Upper lobe of right lung (tissue), 1 donor: ENCODE measurements around the gene APBB2. TPM values are rescaled to one million over a fixed set of nuclear protein-coding genes. Genes with fewer than 3 reads are reported as not detected.
A peak's percentile ranks its signal among the peaks of the same experiment; 100 is the strongest.

Experiments
- ATAC-seq: fragments of 200-7000 bp; cut with Tn5 transposase; one replicate; pipeline ENCODE4 v1.9.1; 2020; ENCODE audit warnings: mild to moderate bottlenecking, moderate library complexity
- DNase-seq: peaks from one replicate; pipeline ENCODE4 v3.0.0-alpha.2; 2020
- H3K27ac ChIP-seq: fragments of 200-600 bp; one replicate; pipeline ENCODE4 v1.8.0; 2022
- H3K27me3 ChIP-seq: fragments of 200-600 bp; one replicate; pipeline ENCODE4 v1.8.0; 2022; ENCODE audit warnings: mild to moderate bottlenecking
- H3K36me3 ChIP-seq: fragments of 200-600 bp; one replicate; pipeline ENCODE4 v1.8.0; 2022
- H3K4me1 ChIP-seq: fragments of 200-600 bp; one replicate; pipeline ENCODE4 v1.8.0; 2022
- H3K4me3 ChIP-seq: fragments of 200-600 bp; one replicate; pipeline ENCODE4 v1.8.0; 2022; ENCODE audit warnings: mild to moderate bottlenecking
- H3K9me3 ChIP-seq: fragments of 200-600 bp; one replicate; pipeline ENCODE4 v1.8.0; 2022
- CTCF ChIP-seq: fragments of 200-600 bp; IDR thresholded peaks from one replicate; pipeline ENCODE4 v1.8.0; 2022; ENCODE audit warnings: antibody characterized with exemption
- intact Hi-C: fragments of 100-400 bp; cut with DNase I; formaldehyde crosslinking; loops from one replicate; pipeline ENCODE4 v1.11.0; 2022
- total RNA-seq: library from RNA; stranded (reverse); fragmentation: NEBNext Ultra II Directional; extraction: Animal tissue kit (Norgen Biotek cat#: 25700); gene quantifications from one replicate; pipeline ENCODE4 v1.2.1, GENCODE V29; 2021
- donor health status: DM: no; HTN: yes; CAD: no; lungs with severe emphysema.

Gene APBB2
- total RNA-seq, 1 donor from 2014 or later, result 88.2 TPM

- Histone ChIP-seq H3K4me3 (no peak overlapping the region), H3K27ac (no peak overlapping the region), H3K9me3 (no peaks in the 10 kb centered on the region), H3K4me1 (peaks cover 11% of the 10 kb centered on the region), H3K27me3 (no peaks in the 10 kb centered on the region), H3K36me3 (peaks cover under 1% of the 10 kb centered on the region)
- no peak for DNase-seq
- ATAC-seq, result peak; percentile 28
- intact Hi-C loops, result no loop called here
- no peak for TF ChIP-seq CTCF
Observed at GRCh38 chr4:40874901-40875300, 339.4 kb downstream of the APBB2 start.

- H3K27ac ChIP-seq, result no peak overlapping the region
- no peak for ATAC-seq
- TF ChIP-seq CTCF, result no peak
- no peaks in the 10 kb centered on the region for H3K27me3 ChIP-seq
- no peaks in the 10 kb centered on the region for H3K36me3 ChIP-seq
- no peaks in the 10 kb centered on the region for H3K9me3 ChIP-seq
- H3K4me1 ChIP-seq, result peaks cover 11% of the 10 kb centered on the region
- intact Hi-C loops, result no loop called here
- no peak overlapping the region for H3K4me3 ChIP-seq
- no peak for DNase-seq
Observed at GRCh38 chr4:40874331-40874730, 340.0 kb downstream of the APBB2 start.

- H3K4me1 ChIP-seq, result peaks cover 11% of the 10 kb centered on the region
- intact Hi-C loops, result no loop called here
- ATAC-seq (no peak), DNase-seq (no peak)
- H3K36me3 ChIP-seq, result no peaks in the 10 kb centered on the region
- no peak overlapping the region for H3K4me3 ChIP-seq
- H3K27me3 ChIP-seq, result no peaks in the 10 kb centered on the region
- no peak for TF ChIP-seq CTCF
- H3K9me3 ChIP-seq, result no peaks in the 10 kb centered on the region
- no peak overlapping the region for H3K27ac ChIP-seq
Observed at GRCh38 chr4:40871695-40872250, 342.6 kb downstream of the APBB2 start.

- Histone ChIP-seq H3K4me3 (no peak overlapping the region), H3K27ac (no peak overlapping the region), H3K9me3 (no peaks in the 10 kb centered on the region), H3K4me1 (peaks cover 6% of the 10 kb centered on the region), H3K36me3 (no peaks in the 10 kb centered on the region), H3K27me3 (no peaks in the 10 kb centered on the region)
- intact Hi-C loops, result no loop called here
- no peak for TF ChIP-seq CTCF
- no peak for ATAC-seq
- no peak for DNase-seq
Observed at GRCh38 chr4:40870150-40870549, 344.2 kb downstream of the APBB2 start.

GRCh38 chr4:40865696-40866095 lies 348.6 kb downstream of the APBB2 start:
- no peak overlapping the region for H3K27ac ChIP-seq
- ATAC-seq (no peak), DNase-seq (no peak)
- no peaks in the 10 kb centered on the region for H3K36me3 ChIP-seq
- no peaks in the 10 kb centered on the region for H3K4me1 ChIP-seq
- intact Hi-C loops, result no loop called here
- H3K9me3 ChIP-seq, result no peaks in the 10 kb centered on the region
- no peaks in the 10 kb centered on the region for H3K27me3 ChIP-seq
- H3K4me3 ChIP-seq, result no peak overlapping the region
- TF ChIP-seq CTCF, result no peak

GRCh38 chr4:40864531-40864930 lies 349.8 kb downstream of the APBB2 start:
- no peak for ATAC-seq
- Histone ChIP-seq H3K27ac (no peak overlapping the region), H3K9me3 (no peaks in the 10 kb centered on the region), H3K27me3 (no peaks in the 10 kb centered on the region), H3K36me3 (no peaks in the 10 kb centered on the region), H3K4me3 (no peak overlapping the region), H3K4me1 (no peaks in the 10 kb centered on the region)
- no peak for TF ChIP-seq CTCF
- DNase-seq, result no peak
- intact Hi-C loops, result no loop called here
